ENCODE results near the gene CACNA1D.

The CACNA1D gene

GRCh38 chr3:53799338-53799865 is 305.0 kb downstream of the CACNA1D start:
- DNase-seq: no peak

GRCh38 chr3:53800041-53800906 is 305.9 kb downstream of the CACNA1D start:
- DNase-seq: no peak

GRCh38 chr3:53801319-53801718 is 306.9 kb downstream of the CACNA1D start:
- no peak for DNase-seq

- DNase-seq: no peak
These were observed 308.0 kb downstream of the CACNA1D start for GRCh38 chr3:53802256-53802880.

GRCh38 chr3:53803124-53803815 is 308.9 kb downstream of the CACNA1D start:
- no peak for DNase-seq

- DNase-seq: no peak
These were observed 309.6 kb downstream of the CACNA1D start for GRCh38 chr3:53803816-53804695.

GRCh38 chr3:53804697-53805462 is 310.5 kb downstream of the CACNA1D start:
- DNase-seq: peak in 1 of 2 experiments; percentile 52

- DNase-seq: no peak
These were observed 311.2 kb downstream of the CACNA1D start for GRCh38 chr3:53805463-53806159.

- no peak for DNase-seq
These were observed 312.0 kb downstream of the CACNA1D start for GRCh38 chr3:53806182-53807116.

GRCh38 chr3:53807117-53807810 is 312.9 kb downstream of the CACNA1D start:
- DNase-seq: no peak

GRCh38 chr3:53808496-53808895 is 314.1 kb downstream of the CACNA1D start:
- no peak for DNase-seq

GRCh38 chr3:53809267-53809666 is 314.9 kb downstream of the CACNA1D start:
- no peak for DNase-seq

GRCh38 chr3:53809764-53810400 is 315.5 kb downstream of the CACNA1D start:
- no peak for DNase-seq

- no peak for DNase-seq
These were observed 316.9 kb downstream of the CACNA1D start for GRCh38 chr3:53811143-53811927.

- DNase-seq: no peak
These were observed 318.0 kb downstream of the CACNA1D start for GRCh38 chr3:53812434-53812833.

- DNase-seq: no peak
These were observed 318.8 kb downstream of the CACNA1D start for GRCh38 chr3:53813229-53813628.

- no peak for DNase-seq
These were observed 319.5 kb downstream of the CACNA1D start for GRCh38 chr3:53813876-53814275.

GRCh38 chr3:53815067-53815466 is 320.7 kb downstream of the CACNA1D start:
- DNase-seq: no peak

All from SW 1271 (cell line).